Ectodermal cell (in vitro differentiated cells): ENCODE data around the gene IL15RA.

Experiments
- H3K27ac ChIP-seq: 2 replicates; pipeline ENCODE4 v1.7.0; 2013; ENCODE audit warnings: mild to moderate bottlenecking, low read depth, low read length; ENCODE audit not compliant: insufficient read depth, poor library complexity, severe bottlenecking
- H3K27me3 ChIP-seq: 2 replicates; pipeline ENCODE4 v1.7.0; 2013; ENCODE audit warnings: mild to moderate bottlenecking, low read length; ENCODE audit not compliant: insufficient read depth, control insufficient read depth, poor library complexity, severe bottlenecking
- H3K36me3 ChIP-seq: one replicate; pipeline ENCODE4 v1.7.0; 2013; ENCODE audit warnings: low read length; ENCODE audit not compliant: control insufficient read depth, insufficient read depth
- H3K4me1 ChIP-seq: one replicate; pipeline ENCODE4 v1.7.0; 2013; ENCODE audit warnings: low read length; ENCODE audit not compliant: control insufficient read depth, insufficient read depth
- H3K4me3 ChIP-seq: 2 replicates; pipeline ENCODE4 v1.7.0; 2013; ENCODE audit warnings: low read depth, low read length, control low read depth; ENCODE audit not compliant: insufficient read depth
- H3K9me3 ChIP-seq: 2 replicates; pipeline ENCODE4 v1.7.0; 2013; ENCODE audit warnings: mild to moderate bottlenecking, low read length, moderate library complexity; ENCODE audit not compliant: control insufficient read depth
- WGBS, 2 experiments: methylation state at CpG; one replicate each; pipeline ENCODE4 v1.1.7; 2013; ENCODE audit warnings: missing lambda C conversion rate in 2 of 2; 5-methylcytosine and 5-hydroxymethylcytosine counted together

Gene IL15RA

GRCh38 chr10:6017781-6018354, 40.5 kb upstream of the IL15RA start:
- H3K4me3 ChIP-seq: no peak overlapping the region
- H3K36me3 ChIP-seq: no peaks in the 10 kb centered on the region
- 88 to 90% methylated on average over 8 of the region's 8 CpGs for WGBS, 2 experiments
- H3K4me1 ChIP-seq: no peaks in the 10 kb centered on the region
- no peaks in the 10 kb centered on the region for H3K27me3 ChIP-seq
- H3K9me3 ChIP-seq: no peaks in the 10 kb centered on the region
- no peak overlapping the region for H3K27ac ChIP-seq

DNA sequence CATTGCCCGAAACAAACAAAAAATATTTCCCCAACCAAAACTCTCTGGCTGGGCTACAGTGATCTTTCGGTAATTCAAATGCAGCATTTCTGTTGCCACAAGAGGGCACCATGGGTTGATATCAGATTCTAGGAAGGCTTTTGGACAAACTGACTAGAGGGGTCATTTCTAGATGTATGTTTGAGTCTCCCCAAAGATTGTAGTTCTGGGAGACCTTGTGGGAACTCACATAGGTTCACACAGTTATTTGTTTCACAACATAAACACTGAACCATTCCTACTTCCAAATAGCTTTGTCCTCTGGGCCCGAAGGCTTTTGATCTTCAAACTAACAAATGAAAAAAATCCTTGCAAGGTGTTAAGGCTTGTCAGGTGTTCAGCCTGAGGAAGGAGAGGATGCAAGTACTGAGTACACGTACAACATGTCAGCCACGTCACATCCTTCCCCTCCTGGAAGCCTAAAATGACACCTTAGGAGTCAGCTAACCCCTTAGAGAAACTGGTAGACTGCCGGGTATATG, 37.0 kb upstream of the IL15RA start:
- 62 to 68% methylated on average over 6 of the region's 6 CpGs for WGBS, 2 experiments
- Histone ChIP-seq H3K27me3 (no peaks in the 10 kb centered on the region), H3K4me1 (no peaks in the 10 kb centered on the region), H3K36me3 (no peaks in the 10 kb centered on the region), H3K9me3 (no peaks in the 10 kb centered on the region), H3K4me3 (no peak overlapping the region), H3K27ac (no peak overlapping the region)

GRCh38 chr10:6013413-6014192, 36.3 kb upstream of the IL15RA start:
- H3K4me3 ChIP-seq: no peak overlapping the region
- no peak overlapping the region for H3K27ac ChIP-seq
- WGBS, 2 experiments: 84 to 86% methylated on average over 17 of the region's 17 CpGs
- no peaks in the 10 kb centered on the region for H3K27me3 ChIP-seq
- no peaks in the 10 kb centered on the region for H3K36me3 ChIP-seq
- H3K4me1 ChIP-seq: no peaks in the 10 kb centered on the region
- no peaks in the 10 kb centered on the region for H3K9me3 ChIP-seq

DNA sequence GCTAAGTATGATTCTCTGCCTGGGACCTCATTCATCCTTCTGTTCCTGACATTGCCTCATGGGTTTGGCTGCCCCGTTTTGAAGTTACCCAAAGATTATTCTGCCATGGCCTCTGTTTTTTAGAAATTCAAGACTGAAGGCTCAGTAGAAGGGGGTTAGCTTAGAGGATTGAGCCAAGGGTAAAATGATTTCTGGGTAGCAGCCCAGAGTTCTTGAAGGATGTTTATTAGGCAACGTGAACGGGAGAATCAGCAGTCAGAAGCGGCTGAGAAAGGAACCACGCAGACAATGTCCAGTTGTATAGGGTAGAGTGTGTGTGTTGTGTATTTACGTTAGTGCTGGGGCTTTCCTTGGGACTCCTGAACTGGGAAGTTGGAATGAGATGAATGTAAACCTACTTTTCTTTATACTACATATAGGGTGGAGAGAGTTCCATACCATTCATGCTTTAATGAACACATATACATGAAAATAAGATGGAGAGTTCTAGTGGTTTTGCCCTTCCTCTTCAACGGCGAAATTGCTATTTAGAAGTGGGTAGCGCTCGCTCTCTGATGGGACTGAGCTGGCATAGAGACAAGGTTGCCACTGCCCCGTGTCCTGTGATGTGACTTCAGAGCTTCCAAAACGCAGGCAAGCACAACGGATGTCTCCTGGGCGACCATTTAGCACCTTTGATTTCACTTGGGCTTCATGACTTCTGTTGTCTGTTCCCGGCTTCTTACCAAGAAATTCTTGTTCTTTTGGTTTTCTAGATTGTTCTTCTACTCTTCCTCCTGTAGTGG, 35.0 kb upstream of the IL15RA start:
- H3K4me1 ChIP-seq: no peaks in the 10 kb centered on the region
- H3K27me3 ChIP-seq: no peaks in the 10 kb centered on the region
- H3K27ac ChIP-seq: no peak overlapping the region
- WGBS, 2 experiments: 92 to 93% methylated on average over 15 of the region's 15 CpGs
- no peaks in the 10 kb centered on the region for H3K36me3 ChIP-seq
- H3K9me3 ChIP-seq: no peaks in the 10 kb centered on the region
- no peak overlapping the region for H3K4me3 ChIP-seq

DNA sequence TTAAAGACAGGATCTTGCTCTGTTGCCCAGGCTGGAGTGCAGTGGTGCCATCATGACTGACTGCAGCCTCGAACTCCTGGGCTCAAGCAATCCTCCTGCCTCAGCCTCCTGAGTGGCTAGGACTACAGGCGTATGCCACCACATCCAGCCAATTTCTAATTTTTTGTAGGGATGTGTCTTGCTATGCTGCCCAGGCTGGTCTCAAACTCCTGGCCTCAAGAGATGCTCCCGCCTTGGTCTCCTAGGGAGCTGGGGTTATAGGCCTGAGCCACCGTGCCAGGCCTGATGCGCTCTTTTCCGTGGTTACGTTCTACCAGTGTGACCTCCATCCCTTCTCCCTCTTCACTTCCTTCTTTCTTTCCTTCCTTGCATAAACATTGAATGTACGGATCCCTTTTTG, 34.2 kb upstream of the IL15RA start:
- no peak overlapping the region for H3K27ac ChIP-seq
- WGBS, 2 experiments: 93% methylated on average over 8 of the region's 8 CpGs
- H3K9me3 ChIP-seq: no peaks in the 10 kb centered on the region
- no peaks in the 10 kb centered on the region for H3K27me3 ChIP-seq
- no peaks in the 10 kb centered on the region for H3K36me3 ChIP-seq
- no peak overlapping the region for H3K4me3 ChIP-seq
- no peaks in the 10 kb centered on the region for H3K4me1 ChIP-seq

DNA sequence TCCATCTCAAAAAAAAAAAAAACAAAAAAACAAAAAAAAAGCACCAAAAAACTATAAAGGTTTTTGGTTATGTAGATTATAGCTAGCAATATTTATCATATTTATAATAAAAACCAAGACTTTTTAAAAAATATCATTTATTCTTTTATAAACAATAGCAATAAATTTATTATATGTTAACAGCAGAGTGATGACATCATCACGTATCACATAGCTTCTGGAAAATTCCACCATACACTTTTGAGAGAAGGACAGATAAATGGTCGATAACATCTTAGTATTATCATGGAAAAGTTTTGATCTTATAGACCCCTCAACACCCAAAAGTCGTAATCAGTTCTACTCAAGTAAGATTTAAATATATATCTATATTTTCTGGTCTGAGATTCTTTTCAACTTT, 33.2 kb upstream of the IL15RA start:
- H3K9me3 ChIP-seq: no peaks in the 10 kb centered on the region
- no peak overlapping the region for H3K27ac ChIP-seq
- no peaks in the 10 kb centered on the region for H3K27me3 ChIP-seq
- WGBS, 2 experiments: no CpG with 5 or more reads among the region's 3 CpGs
- H3K4me3 ChIP-seq: no peak overlapping the region
- H3K4me1 ChIP-seq: no peaks in the 10 kb centered on the region
- H3K36me3 ChIP-seq: no peaks in the 10 kb centered on the region

DNA sequence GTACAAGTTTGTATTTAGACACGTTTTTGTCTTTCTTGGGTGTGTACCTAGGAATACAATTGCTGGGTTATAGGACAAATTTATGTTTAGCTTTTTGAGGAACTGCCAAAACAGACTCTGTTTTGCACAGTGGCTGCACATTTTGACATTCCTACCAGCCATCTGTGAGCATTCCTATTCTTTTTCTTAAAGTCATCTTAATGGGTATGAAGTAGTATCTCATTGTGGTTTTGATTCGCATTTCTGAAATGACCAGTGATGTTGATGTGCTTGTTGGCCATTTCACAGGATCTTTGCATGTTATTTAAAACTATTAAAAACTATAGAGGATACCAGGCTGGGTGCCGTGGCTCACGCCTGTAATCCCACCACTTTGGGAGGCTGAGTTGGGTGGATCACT, 32.6 kb upstream of the IL15RA start:
- no peaks in the 10 kb centered on the region for H3K4me1 ChIP-seq
- no peak overlapping the region for H3K27ac ChIP-seq
- H3K27me3 ChIP-seq: no peaks in the 10 kb centered on the region
- WGBS, 2 experiments: 89 to 91% methylated on average over 4 of the region's 4 CpGs
- H3K4me3 ChIP-seq: no peak overlapping the region
- H3K9me3 ChIP-seq: no peaks in the 10 kb centered on the region
- no peaks in the 10 kb centered on the region for H3K36me3 ChIP-seq

DNA sequence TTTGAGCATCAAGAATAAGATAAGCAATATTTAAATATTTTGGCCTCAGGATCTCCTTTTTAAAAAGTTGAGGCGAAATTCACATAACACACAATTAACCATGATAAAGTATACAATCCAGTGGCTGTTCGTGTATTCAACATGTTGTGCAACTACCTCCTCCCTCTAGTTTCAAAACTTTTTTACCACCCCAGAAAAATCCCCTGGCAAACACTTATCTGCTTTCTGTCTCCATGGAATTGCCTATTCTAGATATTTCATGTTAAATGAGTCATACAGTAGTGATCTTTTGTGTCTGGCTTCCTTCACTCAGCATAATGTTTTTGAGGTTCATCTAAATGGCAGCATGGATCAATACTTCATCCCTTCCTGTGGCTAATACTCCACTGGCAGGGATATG, 31.8 kb upstream of the IL15RA start:
- H3K4me1 ChIP-seq: no peaks in the 10 kb centered on the region
- H3K4me3 ChIP-seq: no peak overlapping the region
- no peaks in the 10 kb centered on the region for H3K27me3 ChIP-seq
- WGBS, 2 experiments: 85 to 91% methylated on average over 2 of the region's 2 CpGs
- no peaks in the 10 kb centered on the region for H3K36me3 ChIP-seq
- H3K27ac ChIP-seq: no peak overlapping the region
- H3K9me3 ChIP-seq: no peaks in the 10 kb centered on the region

GRCh38 chr10:6008497-6009142, 31.3 kb upstream of the IL15RA start:
- no peaks in the 10 kb centered on the region for H3K36me3 ChIP-seq
- H3K4me3 ChIP-seq: no peak overlapping the region
- 90 to 92% methylated on average over 5 of the region's 5 CpGs for WGBS, 2 experiments
- H3K9me3 ChIP-seq: no peaks in the 10 kb centered on the region
- no peak overlapping the region for H3K27ac ChIP-seq
- H3K4me1 ChIP-seq: no peaks in the 10 kb centered on the region
- H3K27me3 ChIP-seq: no peaks in the 10 kb centered on the region

- Histone ChIP-seq H3K4me3 (no peak overlapping the region), H3K9me3 (no peaks in the 10 kb centered on the region), H3K36me3 (no peaks in the 10 kb centered on the region), H3K27ac (no peak overlapping the region), H3K27me3 (no peaks in the 10 kb centered on the region), H3K4me1 (no peaks in the 10 kb centered on the region)
- 88 to 100% methylated on average over 1 of the region's 1 CpG for WGBS, 2 experiments
Observed at GRCh38 chr10:6006991-6007390, 29.6 kb upstream of the IL15RA start.
